Stimulated activated CD8-positive, alpha-beta memory T cell treated with anti-CD3 and anti-CD28 coated beads, Interleukin-15, amount 100 ng/mL, for 1 hour (primary cell): Measurements from ENCODE around the gene RABGEF1.
"Not testable (repeated sequence)": the region's sequence is repeated elsewhere in the genome, so short reads cannot be mapped to it uniquely, and the experiment has no call there.

Experiments
- DNase-seq: peaks from one replicate; pipeline ENCODE4 v3.0.0-alpha.2; 2020; ENCODE audit warnings: low read depth

RABGEF1 gene

DNA sequence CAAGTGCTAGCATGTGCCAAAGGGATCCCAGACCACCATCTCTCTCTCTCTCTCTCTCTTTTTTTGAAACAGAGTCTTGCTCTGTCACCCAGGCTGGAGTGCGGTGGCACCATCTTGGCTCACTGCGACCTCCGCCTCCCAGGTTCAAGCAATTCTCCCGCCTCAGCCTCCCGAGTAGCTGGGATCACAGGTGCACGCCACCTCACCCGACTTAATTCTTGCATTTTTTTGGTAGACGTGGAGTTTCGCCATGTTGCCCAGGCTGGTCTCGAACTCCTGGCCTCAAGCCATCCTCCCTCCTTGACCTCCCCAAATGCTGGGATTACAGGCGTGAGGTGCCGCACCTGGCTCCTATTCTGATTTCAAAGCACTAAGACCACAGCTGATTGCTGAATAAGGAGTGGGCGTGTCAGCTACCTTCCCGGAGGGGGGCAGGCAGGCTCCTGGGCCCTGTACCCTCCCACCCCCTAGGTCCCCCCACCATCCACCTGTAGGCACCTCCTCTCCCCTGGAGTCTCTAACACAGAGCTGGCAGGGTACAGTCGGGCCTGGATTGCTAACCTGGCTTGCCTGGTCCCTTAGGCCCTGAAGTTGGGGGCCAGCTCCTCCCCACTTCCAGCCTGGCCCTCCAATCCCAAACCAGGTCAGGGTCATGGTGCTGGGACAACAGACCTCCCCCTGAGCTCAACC, 74.8 kb downstream of the RABGEF1 start:
- not testable (repeated sequence) for DNase-seq

- no peak for DNase-seq
Measured at GRCh38 chr7:66815951-66816350, 75.4 kb downstream of the RABGEF1 start.

DNA sequence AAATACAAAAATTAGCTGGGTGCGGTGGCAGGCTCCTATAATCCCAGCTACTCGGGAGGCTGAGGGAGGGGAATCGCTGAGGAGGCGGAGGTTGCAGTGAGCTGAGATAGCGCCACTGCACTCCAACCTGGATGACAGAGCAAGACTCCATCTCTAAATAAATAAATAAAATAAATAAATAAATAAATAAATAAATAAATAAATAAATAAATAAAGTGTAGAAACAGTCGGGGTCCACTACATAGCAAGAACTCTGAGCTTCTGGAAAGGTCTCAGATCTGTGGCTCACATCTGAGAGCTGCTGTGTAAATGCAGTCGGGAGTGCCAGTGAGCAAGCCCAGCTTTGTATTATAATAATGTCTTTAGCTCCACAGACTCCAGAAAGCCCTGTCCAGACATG, 76.1 kb downstream of the RABGEF1 start:
- not testable (repeated sequence) for DNase-seq

DNA sequence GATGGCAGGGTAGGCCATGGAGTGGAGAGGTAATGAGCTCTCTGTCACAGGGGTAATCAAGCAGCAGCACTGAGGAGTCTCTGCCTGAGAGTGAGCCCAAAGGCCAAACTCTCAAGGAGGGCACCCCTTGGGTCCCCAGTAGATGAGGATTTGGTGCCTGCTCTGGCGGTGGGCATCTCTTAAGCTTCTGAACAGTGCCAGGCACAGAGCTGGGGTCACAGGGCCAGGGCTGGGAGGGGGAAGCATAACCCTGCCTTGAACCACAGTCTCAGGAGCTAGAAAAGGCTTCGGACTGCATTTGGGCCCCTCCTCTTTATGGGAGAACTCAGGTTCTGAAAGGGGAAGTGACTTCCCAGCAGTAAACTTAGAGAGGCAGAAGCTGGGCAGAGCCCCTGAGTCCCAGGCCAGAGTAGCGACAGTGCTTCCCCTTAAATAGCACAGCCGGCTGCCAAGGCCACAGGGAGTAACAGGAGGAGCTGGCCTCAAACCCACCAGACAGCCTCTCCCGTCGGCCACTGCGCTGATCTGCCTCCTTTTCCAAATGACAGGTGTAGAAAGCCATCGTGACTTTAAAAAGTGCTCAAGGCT, 76.8 kb downstream of the RABGEF1 start:
- DNase-seq, result not testable (repeated sequence)

GRCh38 chr7:66817956-66818355, 77.4 kb downstream of the RABGEF1 start:
- not testable (repeated sequence) for DNase-seq

- DNase-seq, result no peak
Measured at GRCh38 chr7:66824041-66824440, 83.5 kb downstream of the RABGEF1 start.

- not testable (repeated sequence) for DNase-seq
Measured at GRCh38 chr7:66825538-66825937, 85.0 kb downstream of the RABGEF1 start.

GRCh38 chr7:66826649-66827048, 86.1 kb downstream of the RABGEF1 start:
- no peak for DNase-seq

- DNase-seq, result not testable (repeated sequence)
Measured at GRCh38 chr7:66830976-66831375, 90.4 kb downstream of the RABGEF1 start.

DNA sequence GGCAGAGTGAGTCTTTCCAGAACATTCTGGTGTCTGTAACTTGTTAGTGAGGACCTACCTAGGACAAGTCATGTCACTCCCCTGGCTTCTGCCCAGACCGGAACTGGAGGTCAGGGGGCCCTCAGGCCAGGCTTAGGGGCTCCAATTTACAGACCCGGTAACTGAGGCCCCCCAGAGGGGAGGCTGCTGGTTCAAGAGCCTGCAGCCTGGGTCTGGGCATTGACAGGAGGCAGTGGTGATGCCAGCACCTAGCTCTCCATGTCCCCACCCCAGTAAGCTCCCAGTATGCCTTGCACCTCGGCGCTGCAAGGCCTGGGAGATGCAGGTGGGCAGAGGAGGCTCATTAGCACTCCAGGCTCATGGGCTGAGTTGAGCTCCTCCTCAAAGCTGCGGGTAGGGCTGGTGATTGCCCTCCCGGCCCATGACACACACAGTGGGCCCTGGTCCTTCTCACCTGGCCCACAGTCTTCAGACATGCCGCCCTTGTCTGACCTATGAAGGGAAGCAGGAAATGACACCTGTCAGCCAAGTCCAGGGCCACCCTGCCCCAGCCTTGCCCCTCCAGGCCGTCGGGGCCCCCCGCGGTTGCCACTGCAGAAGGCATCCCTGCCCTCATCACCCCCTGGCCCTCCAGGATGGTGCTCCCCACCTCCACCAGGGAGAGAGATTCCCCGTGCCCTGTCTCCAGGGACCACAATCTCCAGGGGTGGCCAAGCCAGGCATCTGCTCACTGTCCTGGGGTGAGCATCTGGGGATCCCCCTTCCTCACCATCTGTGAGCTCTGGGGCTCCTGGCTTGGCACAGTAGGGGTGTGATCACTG, 92.2 kb downstream of the RABGEF1 start:
- DNase-seq, result no peak

DNA sequence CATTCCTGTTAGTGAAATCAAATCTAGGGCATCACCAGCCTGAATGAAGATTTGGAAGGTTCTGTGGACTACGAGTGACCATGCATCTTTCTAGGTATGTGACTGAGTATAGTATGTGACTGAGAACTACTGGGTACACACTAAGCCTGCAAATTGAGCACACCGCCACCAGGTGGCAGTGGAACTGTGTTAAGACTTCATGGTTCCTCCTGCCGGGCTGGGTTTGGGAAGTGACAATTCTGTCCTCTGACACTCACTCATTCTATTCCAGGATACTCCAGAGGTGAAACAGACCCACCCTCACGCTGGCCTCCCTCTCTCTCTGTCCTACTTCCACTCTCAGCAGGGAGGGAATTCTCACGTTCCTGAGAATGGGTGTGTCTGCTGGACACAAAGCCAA, 96.5 kb downstream of the RABGEF1 start:
- DNase-seq, result no peak

- DNase-seq, result no peak
Measured at GRCh38 chr7:66837661-66838060, 97.1 kb downstream of the RABGEF1 start.

DNA sequence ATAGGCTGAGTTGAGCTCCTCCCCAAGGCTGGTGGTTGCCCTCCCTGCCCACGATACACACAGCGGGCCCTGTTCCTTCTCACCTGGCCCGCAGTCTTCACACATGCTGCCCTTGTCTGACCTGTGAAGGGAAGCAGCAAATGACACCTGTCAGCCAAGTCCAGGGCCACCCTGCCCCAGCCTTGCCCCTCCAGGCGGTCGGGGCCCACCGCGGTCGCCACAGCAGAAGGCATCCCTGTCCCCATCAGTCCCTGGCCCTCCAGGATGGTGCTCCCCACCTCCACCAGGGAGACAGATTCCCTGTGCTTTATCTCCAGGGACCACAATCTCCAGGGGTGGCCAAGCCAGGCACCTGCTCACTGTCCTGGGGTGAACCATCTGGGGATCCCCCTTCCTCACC, 99.3 kb downstream of the RABGEF1 start:
- DNase-seq, result no peak

DNA sequence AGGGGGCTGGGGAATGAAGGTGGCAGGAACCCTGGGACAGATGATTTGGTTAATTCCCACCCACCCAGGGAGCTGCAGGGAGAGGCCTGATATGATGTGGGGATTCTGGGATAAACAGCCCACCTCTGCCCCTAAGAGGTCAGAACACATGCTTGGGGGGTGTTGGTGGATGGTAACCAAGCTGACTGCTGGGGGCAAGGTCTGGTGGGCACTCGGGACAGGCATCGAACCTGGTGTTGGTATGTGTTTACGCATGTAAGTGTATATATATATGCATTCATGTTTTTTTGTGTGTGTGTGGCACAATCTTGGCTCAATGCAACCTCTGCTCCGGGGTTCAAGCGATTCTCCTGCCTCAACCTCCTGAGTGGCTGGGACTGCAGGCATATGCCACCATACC, 99.8 kb downstream of the RABGEF1 start:
- no peak for DNase-seq

DNA sequence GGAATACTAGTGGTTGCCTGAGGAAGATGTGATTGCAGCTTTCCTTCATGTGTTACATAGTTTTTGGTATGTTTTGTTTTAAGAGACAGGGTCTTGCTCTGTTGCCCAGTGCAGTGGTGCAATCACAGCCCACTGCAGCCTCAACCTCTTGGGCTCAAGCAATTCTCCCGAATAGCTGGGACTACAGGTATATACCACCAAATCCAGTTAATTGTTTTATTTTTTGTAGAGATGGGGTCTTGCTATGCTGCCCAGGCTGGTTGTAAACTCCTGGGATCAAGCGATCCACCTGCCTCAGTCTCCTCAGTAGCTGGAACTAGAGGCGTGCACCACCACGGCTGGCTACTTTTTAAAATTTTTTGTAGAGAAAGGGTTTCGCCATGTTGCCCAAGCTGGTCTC, 101.4 kb downstream of the RABGEF1 start:
- no peak for DNase-seq

- not testable (repeated sequence) for DNase-seq
Measured at GRCh38 chr7:66843492-66843891, 103.0 kb downstream of the RABGEF1 start.

DNA sequence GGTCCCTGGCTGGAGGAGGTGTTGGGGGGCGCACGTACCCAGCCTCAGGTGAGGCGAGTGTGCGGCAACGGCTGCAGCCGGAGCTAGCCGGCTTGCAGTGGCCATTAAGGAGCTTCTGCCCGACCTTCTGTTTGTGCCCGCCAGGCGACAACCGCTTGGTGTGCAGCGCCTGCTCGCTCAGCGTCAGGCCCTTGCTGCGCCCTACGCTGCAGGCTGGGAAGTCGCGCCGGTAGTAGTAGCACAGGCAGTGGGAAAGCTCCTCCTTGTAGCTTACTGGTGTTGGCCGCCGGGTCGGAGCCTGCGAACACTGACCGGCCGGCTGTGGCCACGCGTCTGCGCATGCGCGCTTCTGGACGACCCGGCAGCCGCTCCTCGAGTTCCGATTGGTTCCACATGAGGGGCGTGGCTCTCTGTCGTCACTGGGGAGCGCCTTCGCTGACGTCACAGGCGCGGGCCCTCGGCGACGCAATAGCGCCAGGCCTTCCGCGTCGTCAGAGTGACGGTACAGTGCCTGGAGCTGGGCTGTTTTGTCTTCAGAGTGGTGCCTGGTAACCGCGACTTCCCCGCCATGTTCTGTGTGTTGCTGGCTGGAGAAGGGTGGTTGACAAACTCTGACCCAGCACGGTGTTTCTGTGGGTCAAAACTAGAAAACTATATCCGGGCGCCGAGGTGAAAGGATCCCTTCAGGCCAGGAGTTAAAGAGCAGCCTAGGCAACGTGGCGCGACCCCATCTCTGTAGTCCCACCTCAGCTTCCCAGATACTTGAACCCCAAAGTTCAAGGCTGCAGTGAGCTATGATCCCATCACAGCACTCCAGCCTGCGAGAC, 104.2 kb downstream of the RABGEF1 start:
- DNase-seq, result peak; percentile 99

DNA sequence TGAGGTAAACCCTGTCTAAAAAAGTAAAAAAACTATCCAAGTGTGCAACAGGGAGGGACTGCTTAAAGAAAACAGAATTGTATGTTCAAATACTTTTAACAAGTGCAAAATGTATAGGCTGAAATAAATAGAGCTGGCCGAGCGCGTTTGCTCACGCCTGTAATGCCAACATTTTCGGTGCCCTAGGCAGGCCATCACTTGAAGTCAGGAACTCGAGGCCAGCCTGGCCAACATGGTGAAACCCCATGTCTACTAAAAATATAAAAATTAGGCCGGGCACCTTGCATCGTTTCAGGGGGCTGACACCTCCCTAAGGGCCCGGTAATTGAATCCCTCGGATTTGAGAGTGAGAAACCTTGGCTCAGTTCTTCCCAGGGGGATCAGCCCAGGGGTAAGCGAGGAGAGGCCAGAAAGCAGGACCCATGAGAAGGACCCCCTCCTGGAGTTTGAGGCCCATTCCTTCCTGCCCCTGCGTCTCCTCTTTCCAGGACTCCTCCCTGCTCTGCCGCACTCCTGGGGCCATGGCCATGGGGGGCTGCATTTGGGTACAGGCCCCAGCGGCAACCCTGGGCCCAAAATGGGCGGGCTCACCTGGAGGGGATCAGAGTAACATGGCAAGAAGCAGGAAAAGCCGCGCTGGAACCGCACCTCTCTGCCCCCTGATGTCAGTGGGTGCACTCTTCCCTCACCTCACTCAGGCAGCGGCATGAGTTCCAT, 105.0 kb downstream of the RABGEF1 start:
- no peak for DNase-seq

- not testable (repeated sequence) for DNase-seq
Measured at GRCh38 chr7:66846096-66846445, 105.5 kb downstream of the RABGEF1 start.

GRCh38 chr7:66847523-66847855, 107.0 kb downstream of the RABGEF1 start:
- not testable (repeated sequence) for DNase-seq

DNA sequence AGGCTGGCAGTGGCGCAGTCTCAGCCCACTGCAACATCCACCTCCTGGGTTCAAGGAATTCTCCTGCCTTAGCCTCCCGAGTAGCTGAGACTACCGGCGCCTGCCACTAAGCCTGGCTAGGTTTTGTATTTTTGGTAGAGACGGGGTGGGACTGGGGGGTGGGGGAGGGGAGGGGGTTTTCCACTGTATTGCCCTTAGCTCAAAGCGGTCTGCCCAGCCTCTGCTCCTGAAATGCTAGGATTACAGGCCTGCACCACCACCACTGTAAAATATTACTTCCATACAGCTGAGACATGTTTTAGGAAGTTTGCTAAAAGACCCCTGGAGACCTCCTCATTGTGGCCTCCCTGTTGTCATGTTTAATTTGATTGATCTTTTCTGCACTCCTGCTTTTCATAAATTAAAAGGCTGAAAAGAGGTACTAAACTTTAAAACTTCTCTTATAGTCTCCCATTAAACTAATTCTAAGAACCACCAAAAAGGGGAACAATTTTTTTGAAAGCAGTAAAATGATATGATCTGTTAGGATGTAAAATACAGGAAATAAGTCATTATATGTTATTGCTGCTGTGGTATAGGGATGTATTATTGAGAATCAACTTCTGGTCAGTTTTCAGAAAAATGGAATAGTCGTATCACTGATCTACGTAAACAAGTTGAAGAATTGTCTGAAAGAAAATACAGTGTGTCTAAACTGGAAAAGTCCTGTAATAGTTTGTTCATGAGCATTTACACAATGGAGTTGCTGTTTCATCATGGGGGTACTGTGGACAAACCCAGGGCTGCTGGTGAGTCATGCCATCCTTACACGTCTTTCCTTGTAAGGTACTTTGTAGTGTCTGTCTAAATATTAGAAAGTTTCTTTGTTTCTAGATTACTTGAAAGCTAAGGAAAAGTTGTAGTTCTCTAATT, 107.6 kb downstream of the RABGEF1 start:
- no peak for DNase-seq
